ENCODE results near the gene SYNGAP1.
A peak's percentile ranks its signal among the peaks of the same experiment; 100 is the strongest.

DNA sequence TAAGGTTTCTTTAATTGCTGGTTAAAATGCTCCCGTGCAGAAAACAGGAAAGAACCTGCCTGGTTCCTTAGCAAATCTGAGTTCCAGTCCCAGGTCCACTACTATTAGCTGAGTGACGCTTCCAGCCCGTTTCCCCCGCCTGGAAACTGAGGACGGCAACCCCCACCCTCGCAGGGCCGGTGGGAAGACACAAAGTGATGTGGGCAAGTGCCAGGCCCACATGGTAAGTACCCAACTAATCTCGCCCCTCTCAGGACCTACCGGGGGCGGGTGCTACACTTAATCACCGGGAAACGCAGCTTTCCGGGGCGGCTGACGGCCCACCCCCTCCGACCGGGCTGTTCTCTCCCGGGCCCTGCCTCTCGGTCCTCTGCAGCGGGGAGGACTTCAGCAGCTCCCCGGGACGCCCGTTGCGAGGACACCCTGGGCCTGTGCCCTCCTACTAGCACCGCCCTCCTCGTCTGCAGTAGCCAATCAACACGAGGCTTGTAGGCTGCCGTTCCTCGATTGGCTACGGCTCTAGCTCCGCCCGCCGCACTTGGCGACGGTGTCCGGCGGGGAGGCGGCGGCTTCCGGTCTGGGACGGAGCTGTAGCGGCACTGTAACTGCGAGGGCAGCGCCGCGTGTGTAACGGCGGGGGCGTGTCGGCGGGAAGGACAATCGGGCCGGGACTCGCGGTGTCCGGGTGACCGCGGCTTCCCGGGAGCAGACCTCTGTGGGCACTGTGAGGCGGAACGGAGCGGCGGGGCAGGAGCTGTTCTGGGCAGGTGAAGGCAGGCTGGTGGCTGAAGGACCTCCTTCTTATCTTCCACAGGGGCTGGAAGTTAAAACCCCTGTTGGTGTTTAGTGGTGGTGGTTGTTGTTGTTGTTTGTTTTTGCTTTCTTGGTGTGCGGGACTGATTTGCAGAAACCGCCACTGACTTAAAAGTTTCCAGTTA is 34.4 kb downstream of the SYNGAP1 start, which contains the start of gene ZBTB9:
- peak; percentile 56; the same call in 1 of the 2 replicates for TF ChIP-seq ELF1 (IDR thresholded peaks at IDR 0.05)
- TF ChIP-seq, protein P1, sequence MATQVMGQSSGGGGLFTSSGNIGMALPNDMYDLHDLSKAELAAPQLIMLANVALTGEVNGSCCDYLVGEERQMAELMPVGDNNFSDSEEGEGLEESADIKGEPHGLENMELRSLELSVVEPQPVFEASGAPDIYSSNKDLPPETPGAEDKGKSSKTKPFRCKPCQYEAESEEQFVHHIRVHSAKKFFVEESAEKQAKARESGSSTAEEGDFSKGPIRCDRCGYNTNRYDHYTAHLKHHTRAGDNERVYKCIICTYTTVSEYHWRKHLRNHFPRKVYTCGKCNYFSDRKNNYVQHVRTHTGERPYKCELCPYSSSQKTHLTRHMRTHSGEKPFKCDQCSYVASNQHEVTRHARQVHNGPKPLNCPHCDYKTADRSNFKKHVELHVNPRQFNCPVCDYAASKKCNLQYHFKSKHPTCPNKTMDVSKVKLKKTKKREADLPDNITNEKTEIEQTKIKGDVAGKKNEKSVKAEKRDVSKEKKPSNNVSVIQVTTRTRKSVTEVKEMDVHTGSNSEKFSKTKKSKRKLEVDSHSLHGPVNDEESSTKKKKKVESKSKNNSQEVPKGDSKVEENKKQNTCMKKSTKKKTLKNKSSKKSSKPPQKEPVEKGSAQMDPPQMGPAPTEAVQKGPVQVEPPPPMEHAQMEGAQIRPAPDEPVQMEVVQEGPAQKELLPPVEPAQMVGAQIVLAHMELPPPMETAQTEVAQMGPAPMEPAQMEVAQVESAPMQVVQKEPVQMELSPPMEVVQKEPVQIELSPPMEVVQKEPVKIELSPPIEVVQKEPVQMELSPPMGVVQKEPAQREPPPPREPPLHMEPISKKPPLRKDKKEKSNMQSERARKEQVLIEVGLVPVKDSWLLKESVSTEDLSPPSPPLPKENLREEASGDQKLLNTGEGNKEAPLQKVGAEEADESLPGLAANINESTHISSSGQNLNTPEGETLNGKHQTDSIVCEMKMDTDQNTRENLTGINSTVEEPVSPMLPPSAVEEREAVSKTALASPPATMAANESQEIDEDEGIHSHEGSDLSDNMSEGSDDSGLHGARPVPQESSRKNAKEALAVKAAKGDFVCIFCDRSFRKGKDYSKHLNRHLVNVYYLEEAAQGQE (IDR thresholded peaks at IDR 0.05; ENCODE audit: low read depth, low read length), result no peak
- TF ChIP-seq POLR2AphosphoS5 (IDR thresholded peaks at IDR 0.05; ENCODE audit: low read depth, low read length), result peak; percentile 96
- TF ChIP-seq, protein P2, sequence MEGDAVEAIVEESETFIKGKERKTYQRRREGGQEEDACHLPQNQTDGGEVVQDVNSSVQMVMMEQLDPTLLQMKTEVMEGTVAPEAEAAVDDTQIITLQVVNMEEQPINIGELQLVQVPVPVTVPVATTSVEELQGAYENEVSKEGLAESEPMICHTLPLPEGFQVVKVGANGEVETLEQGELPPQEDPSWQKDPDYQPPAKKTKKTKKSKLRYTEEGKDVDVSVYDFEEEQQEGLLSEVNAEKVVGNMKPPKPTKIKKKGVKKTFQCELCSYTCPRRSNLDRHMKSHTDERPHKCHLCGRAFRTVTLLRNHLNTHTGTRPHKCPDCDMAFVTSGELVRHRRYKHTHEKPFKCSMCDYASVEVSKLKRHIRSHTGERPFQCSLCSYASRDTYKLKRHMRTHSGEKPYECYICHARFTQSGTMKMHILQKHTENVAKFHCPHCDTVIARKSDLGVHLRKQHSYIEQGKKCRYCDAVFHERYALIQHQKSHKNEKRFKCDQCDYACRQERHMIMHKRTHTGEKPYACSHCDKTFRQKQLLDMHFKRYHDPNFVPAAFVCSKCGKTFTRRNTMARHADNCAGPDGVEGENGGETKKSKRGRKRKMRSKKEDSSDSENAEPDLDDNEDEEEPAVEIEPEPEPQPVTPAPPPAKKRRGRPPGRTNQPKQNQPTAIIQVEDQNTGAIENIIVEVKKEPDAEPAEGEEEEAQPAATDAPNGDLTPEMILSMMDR (IDR thresholded peaks at IDR 0.05), result no peak
- no peak for TF ChIP-seq RXRA (IDR thresholded peaks at IDR 0.05; ENCODE audit: borderline replicate concordance, low read depth)
- TF ChIP-seq EP300 (IDR thresholded peaks at IDR 0.05; ENCODE audit: borderline replicate concordance in 1 of 2, low read depth in 1 of 2, low read length in 1 of 2), result no peak
- TF ChIP-seq, protein P3, sequence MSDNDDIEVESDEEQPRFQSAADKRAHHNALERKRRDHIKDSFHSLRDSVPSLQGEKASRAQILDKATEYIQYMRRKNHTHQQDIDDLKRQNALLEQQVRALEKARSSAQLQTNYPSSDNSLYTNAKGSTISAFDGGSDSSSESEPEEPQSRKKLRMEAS (IDR thresholded peaks at IDR 0.05; ENCODE audit: low read depth), result peak; percentile 97
- TF ChIP-seq, protein P4, sequence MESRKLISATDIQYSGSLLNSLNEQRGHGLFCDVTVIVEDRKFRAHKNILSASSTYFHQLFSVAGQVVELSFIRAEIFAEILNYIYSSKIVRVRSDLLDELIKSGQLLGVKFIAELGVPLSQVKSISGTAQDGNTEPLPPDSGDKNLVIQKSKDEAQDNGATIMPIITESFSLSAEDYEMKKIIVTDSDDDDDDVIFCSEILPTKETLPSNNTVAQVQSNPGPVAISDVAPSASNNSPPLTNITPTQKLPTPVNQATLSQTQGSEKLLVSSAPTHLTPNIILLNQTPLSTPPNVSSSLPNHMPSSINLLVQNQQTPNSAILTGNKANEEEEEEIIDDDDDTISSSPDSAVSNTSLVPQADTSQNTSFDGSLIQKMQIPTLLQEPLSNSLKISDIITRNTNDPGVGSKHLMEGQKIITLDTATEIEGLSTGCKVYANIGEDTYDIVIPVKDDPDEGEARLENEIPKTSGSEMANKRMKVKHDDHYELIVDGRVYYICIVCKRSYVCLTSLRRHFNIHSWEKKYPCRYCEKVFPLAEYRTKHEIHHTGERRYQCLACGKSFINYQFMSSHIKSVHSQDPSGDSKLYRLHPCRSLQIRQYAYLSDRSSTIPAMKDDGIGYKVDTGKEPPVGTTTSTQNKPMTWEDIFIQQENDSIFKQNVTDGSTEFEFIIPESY (IDR thresholded peaks at IDR 0.05; ENCODE audit: borderline replicate concordance, low read depth), result 0 out of 2 replicates have a peak, but pooled peaks have one; percentile 17
- no peak for TF ChIP-seq EZH2phosphoT487 (IDR thresholded peaks at IDR 0.05; ENCODE audit: borderline replicate concordance, low read depth)
- no peak for TF ChIP-seq JUND (IDR thresholded peaks at IDR 0.05)
- TF ChIP-seq GABPA (IDR thresholded peaks at IDR 0.05; ENCODE audit: low read depth), result peak; percentile 92

All from SK-N-SH (cell line).